ENCODE measurements around the gene DOCK10.

DOCK10 gene

DNA sequence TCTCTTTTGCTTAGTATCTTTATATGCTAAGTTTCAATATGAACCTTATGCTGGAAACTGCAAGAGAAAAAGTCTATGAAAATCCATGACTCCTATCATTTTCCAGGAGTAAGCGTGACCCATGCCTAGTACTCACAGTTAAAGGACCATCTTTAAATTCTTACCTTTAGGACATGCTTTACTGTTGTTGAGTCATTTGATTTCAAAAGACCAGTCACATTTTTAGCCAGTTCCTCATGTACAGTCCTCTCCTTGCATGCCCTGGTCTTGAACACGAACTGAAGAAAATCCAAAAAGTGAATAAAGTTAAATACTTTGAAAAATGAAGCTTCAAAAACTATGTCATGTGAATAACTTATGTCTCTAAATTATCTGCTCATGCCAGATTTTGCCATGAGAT lies 208.3 kb downstream of the DOCK10 start:
- no peak overlapping the region for H3K4me3 ChIP-seq (ENCODE audit: control insufficient read depth, low read depth, low read length)
- DNase-seq (ENCODE audit: low read depth) = no peak

GRCh38 chr2:224832207-224832606 lies 210.1 kb downstream of the DOCK10 start:
- DNase-seq (ENCODE audit: low read depth) = no peak
- TF ChIP-seq, protein P1, sequence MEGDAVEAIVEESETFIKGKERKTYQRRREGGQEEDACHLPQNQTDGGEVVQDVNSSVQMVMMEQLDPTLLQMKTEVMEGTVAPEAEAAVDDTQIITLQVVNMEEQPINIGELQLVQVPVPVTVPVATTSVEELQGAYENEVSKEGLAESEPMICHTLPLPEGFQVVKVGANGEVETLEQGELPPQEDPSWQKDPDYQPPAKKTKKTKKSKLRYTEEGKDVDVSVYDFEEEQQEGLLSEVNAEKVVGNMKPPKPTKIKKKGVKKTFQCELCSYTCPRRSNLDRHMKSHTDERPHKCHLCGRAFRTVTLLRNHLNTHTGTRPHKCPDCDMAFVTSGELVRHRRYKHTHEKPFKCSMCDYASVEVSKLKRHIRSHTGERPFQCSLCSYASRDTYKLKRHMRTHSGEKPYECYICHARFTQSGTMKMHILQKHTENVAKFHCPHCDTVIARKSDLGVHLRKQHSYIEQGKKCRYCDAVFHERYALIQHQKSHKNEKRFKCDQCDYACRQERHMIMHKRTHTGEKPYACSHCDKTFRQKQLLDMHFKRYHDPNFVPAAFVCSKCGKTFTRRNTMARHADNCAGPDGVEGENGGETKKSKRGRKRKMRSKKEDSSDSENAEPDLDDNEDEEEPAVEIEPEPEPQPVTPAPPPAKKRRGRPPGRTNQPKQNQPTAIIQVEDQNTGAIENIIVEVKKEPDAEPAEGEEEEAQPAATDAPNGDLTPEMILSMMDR (IDR thresholded peaks at IDR 0.05; ENCODE audit: control insufficient read depth, insufficient read depth, low read depth, low read length, missing control alignments) = no peak

More for the DNA sequence above, 208.3 kb downstream of the DOCK10 start:
- TF ChIP-seq, protein P1 (IDR thresholded peaks at IDR 0.05; ENCODE audit: control insufficient read depth, insufficient read depth, low read depth, low read length, missing control alignments) = no peak

DNA sequence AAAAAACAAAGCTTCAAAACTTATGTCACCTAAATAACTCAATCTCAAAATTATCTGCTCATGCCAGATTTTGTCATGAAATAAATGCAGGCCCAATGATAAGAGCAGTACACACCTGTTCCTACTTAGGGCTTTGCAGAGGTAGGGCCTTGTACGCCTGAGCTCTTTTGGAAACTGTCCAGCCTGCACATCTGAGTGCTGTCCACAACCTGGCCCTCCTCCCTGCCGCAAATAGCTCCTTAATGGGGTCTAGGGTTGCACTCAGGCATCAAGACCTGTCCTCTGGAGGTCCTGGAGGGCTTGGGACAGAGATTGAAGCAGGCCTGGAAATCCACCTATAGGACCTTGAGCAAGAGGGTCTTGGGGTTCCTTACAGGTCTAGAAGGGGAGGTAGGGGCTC lies 210.7 kb downstream of the DOCK10 start:
- TF ChIP-seq, protein P1 (IDR thresholded peaks at IDR 0.05; ENCODE audit: control insufficient read depth, insufficient read depth, low read depth, low read length, missing control alignments) = no peak

More at GRCh38 chr2:224832207-224832606, 210.1 kb downstream of the DOCK10 start:
- no peak overlapping the region for H3K4me3 ChIP-seq (ENCODE audit: control insufficient read depth, low read depth, low read length)

GRCh38 chr2:224820283-224820991 lies 221.8 kb downstream of the DOCK10 start:
- TF ChIP-seq, protein P1 (IDR thresholded peaks at IDR 0.05; ENCODE audit: control insufficient read depth, insufficient read depth, low read depth, low read length, missing control alignments) = no peak
- DNase-seq (ENCODE audit: low read depth) = no peak

More for the DNA sequence above, 210.7 kb downstream of the DOCK10 start:
- no peak overlapping the region for H3K4me3 ChIP-seq (ENCODE audit: control insufficient read depth, low read depth, low read length)
- DNase-seq (ENCODE audit: low read depth) = no peak

DNA sequence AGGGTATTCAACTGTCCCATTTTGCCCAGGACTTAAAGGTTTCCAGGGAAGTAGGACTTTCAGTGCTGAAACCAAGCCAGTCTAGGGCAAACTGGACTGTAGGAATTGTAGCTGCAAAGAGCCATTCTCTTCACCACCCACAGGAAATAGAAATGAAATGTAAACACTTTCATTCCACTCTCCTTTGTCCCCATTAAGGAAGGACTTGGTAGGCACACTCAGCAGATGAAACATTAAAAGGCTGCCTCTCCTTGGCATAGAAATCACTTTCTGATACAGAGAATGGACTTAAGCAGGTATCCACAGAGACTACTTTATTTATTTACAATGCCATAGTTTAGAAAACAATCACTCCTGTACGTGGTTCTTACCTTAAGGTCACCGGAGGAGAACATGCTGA lies 223.2 kb downstream of the DOCK10 start:
- TF ChIP-seq, protein P1 (IDR thresholded peaks at IDR 0.05; ENCODE audit: control insufficient read depth, insufficient read depth, low read depth, low read length, missing control alignments) = no peak
- DNase-seq (ENCODE audit: low read depth) = no peak
- no peak overlapping the region for H3K4me3 ChIP-seq (ENCODE audit: control insufficient read depth, low read depth, low read length)

More at GRCh38 chr2:224820283-224820991, 221.8 kb downstream of the DOCK10 start:
- H3K4me3 ChIP-seq (ENCODE audit: control insufficient read depth, low read depth, low read length) = no peak overlapping the region

DNA sequence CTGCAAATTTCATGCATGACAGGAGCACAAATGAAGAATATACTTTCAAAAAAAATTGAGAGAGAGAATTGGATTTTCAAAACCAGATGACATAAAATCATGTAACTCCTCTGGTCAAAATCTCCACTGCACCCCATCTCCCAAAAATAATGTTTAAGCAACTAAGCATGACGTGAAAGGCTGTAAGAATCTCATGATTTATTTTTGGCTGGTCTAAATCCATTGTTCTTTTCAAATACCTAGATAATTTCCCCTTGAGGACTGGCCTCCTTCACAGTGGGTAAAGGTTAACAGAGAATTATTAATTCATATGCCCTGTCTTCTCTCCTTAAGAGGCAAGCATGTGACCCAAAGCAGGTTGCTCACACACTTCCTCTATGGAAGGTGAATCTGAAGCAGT lies 224.6 kb downstream of the DOCK10 start:
- H3K4me3 ChIP-seq (ENCODE audit: control insufficient read depth, low read depth, low read length) = no peak overlapping the region
- TF ChIP-seq, protein P1 (IDR thresholded peaks at IDR 0.05; ENCODE audit: control insufficient read depth, insufficient read depth, low read depth, low read length, missing control alignments) = no peak
- DNase-seq (ENCODE audit: low read depth) = no peak
